ENCODE results near the gene OGDH. TPM values are rescaled to one million over a fixed set of nuclear protein-coding genes. Genes with fewer than 3 reads are reported as not detected.

Gene OGDH
- total RNA-seq (2022; extraction: Qiagen RNA extraction), result 23.1 to 36.4 TPM (median 35.2 TPM) in 5 replicates

DNA sequence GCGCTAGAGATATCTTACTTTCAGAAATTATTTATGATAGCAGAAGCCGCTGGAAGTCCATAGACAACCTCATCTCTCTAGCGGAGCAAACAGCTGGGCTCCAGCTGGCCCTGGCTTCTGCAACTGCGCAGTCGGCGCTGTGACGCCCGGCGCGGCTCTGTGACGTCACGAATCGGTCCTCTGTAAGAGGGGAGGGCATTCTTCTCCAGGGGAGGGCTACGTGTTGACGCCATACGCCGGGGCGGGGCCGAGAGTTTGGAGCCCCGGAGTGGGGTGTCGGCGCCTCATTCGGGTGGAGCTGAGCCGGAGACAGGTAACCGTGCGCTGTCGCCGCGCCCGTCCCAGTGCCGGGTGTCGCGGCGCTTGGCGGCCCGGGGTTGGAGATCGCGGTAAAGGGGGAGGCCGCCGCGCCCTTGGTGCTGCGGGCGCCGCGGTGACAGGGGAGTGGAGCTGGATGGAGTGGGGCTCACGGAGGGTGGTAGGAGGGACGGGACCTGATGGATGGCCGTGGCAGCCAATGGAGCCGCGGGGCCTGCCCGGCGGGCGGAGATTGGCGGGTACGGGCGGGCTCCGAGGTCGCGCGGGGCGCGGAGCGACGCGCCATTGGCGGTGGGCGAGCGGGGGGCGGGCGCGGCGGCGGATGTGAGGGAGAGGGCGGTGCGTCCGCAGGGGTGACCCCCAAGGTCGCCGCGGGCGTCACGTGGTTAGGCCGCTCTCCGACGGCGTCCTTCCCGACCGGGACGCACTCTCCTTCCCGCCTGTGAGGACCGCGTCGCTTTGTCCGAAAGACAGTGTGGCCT, at the start of gene OGDH:
TSS of gene OGDH (plus strand) at position 287 of the 800 bp plus-strand sequence. CDS start 17,717 bp downstream, outside the sequence.

DNA sequence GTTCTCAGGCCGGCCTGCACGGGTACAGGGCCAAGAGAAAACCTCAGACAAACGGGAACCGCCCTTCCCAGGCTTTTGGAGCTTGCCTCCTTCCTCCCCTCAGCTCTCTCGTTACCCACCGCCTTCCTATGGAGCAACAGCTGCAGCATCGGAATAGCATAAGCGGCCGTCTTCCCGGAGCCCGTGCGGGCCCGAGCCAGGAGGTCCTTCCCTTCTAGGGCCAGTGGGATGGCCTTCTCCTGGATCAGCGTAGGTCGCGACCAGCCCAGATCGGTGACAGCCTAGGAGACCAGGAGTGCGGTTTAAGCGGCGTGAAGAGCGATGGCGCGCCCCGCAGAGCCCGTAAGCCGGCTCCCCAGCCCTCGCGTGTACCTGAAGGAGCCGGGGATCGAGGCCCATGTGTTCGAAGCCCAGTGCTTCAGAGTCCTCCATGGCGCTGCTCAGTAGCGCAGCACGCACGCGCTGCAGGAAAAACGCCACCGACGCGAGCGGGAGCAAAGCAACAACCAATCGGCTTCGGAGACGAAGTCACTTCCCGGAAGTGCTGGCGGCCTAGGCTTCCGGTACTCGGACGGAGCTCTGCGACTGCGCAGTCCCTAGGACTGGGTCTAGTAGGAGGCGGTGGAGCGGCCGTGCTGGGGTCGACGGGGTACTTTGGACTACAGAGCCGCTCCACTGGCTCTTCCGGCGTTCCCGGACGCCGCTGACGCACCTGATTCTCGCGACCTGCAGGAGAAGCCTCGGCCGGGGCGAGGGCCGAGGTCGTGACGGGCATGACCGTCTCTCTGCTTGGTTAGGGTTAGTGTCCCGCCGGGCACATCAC, 32.8 kb upstream of the OGDH start, which contains the start of gene DDX56:
TSS of gene DDX56 (minus strand) at position 445 of the 823 bp plus-strand sequence. CDS start at position 432, 13 bp downstream.

DNA sequence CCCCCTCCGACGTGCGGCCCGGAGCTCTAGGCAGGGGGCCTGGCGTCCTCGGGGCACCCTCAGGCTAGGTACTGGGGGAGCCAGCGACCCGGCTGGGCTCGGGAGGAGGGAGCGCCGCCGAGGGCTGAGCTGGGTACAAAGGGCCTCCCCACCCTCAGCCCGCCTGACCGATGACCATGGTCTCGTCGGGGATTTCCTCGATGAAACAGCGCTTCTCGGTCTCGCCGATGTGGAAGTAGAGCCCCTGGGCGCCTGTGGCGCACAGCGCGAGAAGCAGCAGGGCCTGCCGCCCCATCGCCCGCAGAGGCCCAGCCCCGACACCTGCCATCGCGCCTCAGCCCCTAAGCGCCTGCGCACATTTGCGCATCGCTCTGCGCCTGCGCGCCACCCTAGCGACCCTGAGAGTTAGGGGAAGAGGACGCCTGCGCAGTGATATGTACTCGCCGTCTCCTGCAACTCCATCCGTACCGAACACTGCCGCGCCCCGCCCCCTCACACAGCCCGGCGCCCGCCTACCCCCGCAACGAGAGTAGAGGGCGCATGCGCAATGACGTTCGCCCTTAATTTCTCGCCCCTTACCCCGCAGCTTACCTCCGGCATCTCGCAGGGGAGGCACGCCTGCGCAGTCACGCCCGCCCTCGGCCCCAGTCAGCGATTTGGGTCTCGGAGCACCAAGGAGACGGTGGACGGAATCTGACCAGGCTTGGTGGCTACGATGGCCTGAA, 24.4 kb upstream of the OGDH start, which contains the start of gene TMED4:
TSS of gene TMED4 (minus strand) at position 353 of the 725 bp plus-strand sequence. CDS start at position 328, 25 bp downstream.

DNA sequence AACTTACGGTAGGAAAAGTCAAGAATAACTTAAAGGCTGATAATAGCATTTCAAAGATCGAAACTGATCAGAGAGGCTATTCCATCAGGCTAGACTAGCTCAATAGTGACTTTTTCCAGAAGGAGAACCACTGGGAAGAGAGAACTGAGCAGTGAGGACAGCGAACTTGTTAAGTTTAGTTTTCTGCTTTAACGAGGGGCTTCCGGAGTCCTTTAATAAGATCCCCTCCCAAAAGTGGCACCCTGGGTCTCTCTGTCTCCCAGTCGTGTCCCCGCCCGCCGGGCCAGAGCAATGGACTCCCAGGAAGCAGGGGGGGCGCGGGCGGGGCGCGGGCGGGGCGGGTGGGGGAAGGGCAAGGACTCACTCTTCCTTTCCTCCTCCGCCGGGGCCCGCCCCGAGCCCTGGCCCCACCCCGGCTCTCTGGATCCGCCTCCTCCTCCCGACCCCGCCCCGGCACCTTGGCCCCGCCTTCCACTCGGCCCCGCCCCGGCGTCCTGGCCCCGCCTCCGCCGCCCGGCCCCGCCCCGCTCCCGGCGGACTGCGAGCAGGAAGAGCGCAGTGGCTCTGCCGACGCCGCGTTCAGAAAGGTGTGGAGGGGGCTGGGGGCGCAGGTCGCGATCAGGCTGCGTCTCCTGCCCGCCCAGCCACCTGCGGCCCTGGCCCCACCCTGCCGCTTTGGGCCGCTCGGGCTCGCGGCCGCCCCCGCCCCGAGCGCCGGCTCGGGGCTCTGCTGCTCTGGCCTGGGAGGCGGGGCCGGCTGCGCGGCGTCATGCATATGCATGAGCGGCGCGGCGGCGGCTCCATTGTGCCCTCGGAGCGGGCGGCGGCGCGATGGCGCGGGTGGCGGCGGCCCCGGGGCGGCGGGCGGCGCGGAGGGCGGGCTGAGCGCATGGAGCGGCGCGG, 141.9 kb downstream of the OGDH start, which contains the start of gene ZMIZ2:
TSS of gene ZMIZ2 (plus strand) at position 803 of the 903 bp plus-strand sequence. CDS start 7,403 bp downstream, outside the sequence.

Other genes starting within 250 kb of the OGDH start
- gene NUDCD3, start 116.0 kb upstream of the OGDH start, total RNA-seq (2022; extraction: Qiagen RNA extraction), result 45.8 to 63.0 TPM (median 56.1 TPM) in 5 replicates
- 0.06 to 0.12 TPM (median 0.09 TPM) in 5 replicates for gene NPC1L1, start 65.3 kb upstream of the OGDH start, total RNA-seq (2022; extraction: Qiagen RNA extraction)
- 105 to 126 TPM (median 106 TPM) in 5 replicates for gene DDX56, start 32.7 kb upstream of the OGDH start, total RNA-seq (2022; extraction: Qiagen RNA extraction)
- gene TMED4, start 24.4 kb upstream of the OGDH start, total RNA-seq (2022; extraction: Qiagen RNA extraction), result 46.4 to 52.2 TPM (median 47.9 TPM) in 5 replicates
- gene ZMIZ2, start 142.2 kb downstream of the OGDH start, total RNA-seq (2022; extraction: Qiagen RNA extraction), result 17.8 to 37.3 TPM (median 33.8 TPM) in 5 replicates
- 4,600 to 6,021 TPM (median 4,808 TPM) in 5 replicates for gene PPIA, start 190.1 kb downstream of the OGDH start, total RNA-seq (2022; extraction: Qiagen RNA extraction)
- 206 to 252 TPM (median 239 TPM) in 5 replicates for gene H2AZ2, start 241.5 kb downstream of the OGDH start, total RNA-seq (2022; extraction: Qiagen RNA extraction)

Measured in A549 treated with dexamethasone at 1 μM for 4 hours (cell line).